ENCODE data around the gene ZNF581.

DNA sequence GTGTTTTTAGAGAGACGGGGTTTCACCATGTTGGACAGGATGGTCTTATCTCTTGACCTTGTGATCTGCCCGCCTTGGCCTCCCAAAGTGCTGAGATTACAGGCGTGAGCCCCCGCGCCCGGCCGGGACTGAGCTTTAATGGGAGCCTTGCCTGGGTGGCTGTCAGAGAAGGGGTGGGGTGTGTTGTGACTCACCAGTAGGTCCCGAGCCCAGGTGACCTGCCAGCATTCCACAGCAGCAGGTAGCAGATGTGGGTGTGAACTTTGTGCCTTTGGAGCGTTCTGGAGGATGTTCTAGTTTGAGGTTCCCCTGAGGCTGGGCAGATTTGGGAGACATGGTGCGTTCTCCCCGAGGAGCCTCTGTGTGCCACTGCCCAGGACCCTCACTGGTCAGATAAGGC is 24.5 kb downstream of the ZNF581 start:
- TF ChIP-seq, protein P1, sequence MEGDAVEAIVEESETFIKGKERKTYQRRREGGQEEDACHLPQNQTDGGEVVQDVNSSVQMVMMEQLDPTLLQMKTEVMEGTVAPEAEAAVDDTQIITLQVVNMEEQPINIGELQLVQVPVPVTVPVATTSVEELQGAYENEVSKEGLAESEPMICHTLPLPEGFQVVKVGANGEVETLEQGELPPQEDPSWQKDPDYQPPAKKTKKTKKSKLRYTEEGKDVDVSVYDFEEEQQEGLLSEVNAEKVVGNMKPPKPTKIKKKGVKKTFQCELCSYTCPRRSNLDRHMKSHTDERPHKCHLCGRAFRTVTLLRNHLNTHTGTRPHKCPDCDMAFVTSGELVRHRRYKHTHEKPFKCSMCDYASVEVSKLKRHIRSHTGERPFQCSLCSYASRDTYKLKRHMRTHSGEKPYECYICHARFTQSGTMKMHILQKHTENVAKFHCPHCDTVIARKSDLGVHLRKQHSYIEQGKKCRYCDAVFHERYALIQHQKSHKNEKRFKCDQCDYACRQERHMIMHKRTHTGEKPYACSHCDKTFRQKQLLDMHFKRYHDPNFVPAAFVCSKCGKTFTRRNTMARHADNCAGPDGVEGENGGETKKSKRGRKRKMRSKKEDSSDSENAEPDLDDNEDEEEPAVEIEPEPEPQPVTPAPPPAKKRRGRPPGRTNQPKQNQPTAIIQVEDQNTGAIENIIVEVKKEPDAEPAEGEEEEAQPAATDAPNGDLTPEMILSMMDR (IDR thresholded peaks at IDR 0.05) = no peak
- TF ChIP-seq POLR2AphosphoS5 (IDR thresholded peaks at IDR 0.05; ENCODE audit: insufficient read depth in 1 of 2, low read depth in 1 of 2) (no peak), POLR2A (IDR thresholded peaks at IDR 0.05) (no peak)
